Activated T-cell treated with anti-CD3 and anti-CD28 coated beads for 1 hour (primary cell): Measurements from ENCODE around the gene ZDHHC18.

ENCODE experiments used
- DNase-seq: peaks from one replicate; pipeline ENCODE4 v3.0.0-alpha.2; 2020; ENCODE audit warnings: low read depth

The ZDHHC18 gene

GRCh38 chr1:26900001-26900814 is 73.7 kb downstream of the ZDHHC18 start, which contains the start of gene GPATCH3:
GPATCH3 (minus strand) TSS chr1:26900467; CDS start chr1:26900442, 25 bp downstream.
- DNase-seq = peak; percentile 83

- DNase-seq = no peak
These were observed 74.5 kb downstream of the ZDHHC18 start for GRCh38 chr1:26900815-26901511.
